Cortex of kidney (tissue), 1 donor: Measurements from ENCODE around the gene MRGPRD.

Experiments
- DNase-seq: peaks from one replicate; lab custom pipeline; 2025; lab: John Stamatoyannopoulos, UW

MRGPRD gene

DNA sequence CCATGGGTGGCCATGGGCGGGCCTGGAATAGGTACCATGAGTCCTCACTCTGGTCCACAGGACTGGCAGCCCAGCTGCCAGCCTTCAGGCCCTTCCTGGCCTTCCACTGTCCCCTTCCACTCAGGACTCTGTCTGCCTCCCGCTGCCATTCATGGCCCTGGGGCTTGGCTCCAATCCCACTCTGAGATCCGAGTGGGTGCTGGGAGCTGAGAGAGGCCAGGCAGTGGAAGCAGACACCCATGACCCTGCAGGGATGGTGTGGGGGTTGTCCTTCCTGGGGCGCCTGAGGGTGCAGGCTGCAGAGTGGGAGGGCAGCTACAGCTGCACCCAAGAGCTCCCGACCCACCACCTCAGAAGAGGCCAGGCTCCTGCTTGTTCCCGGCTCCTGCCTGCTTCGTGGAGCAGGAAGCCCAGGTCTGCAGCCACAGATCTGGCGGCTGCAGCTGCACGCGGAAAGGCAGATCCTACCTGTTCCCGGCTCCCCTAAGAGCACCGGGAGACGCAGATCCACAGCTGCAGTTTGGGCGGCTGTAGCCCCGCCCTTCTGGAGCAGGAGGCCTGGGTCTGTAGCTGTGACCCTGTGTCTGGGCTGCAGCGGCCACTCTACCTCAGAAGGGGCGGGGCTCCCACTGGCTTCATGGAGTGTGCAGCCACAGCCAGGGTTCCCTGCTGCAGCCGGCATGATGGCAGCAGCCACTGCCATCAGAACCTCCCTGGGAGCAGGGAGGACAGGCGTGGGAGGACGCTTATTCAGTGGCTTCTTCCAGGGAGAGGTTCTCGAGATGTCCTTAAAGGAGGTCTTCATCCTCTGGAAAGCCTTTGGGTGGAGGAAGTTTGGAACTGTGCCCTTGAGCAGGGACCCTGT lies 49.6 kb downstream of the MRGPRD start:
- no peak for DNase-seq
